Eye (tissue), 1 donor: ENCODE results near the gene SLC30A10.
"Not testable (repeated sequence)": the region's sequence is repeated elsewhere in the genome, so short reads cannot be mapped to it uniquely, and the experiment has no call there.

Experiments
- DNase-seq: peaks from one replicate; pipeline ENCODE4 v3.0.0-alpha.2; 2015

SLC30A10 gene

GRCh38 chr1:219927298-219927955, 930 bp downstream of the SLC30A10 start:
- no peak for DNase-seq

DNA sequence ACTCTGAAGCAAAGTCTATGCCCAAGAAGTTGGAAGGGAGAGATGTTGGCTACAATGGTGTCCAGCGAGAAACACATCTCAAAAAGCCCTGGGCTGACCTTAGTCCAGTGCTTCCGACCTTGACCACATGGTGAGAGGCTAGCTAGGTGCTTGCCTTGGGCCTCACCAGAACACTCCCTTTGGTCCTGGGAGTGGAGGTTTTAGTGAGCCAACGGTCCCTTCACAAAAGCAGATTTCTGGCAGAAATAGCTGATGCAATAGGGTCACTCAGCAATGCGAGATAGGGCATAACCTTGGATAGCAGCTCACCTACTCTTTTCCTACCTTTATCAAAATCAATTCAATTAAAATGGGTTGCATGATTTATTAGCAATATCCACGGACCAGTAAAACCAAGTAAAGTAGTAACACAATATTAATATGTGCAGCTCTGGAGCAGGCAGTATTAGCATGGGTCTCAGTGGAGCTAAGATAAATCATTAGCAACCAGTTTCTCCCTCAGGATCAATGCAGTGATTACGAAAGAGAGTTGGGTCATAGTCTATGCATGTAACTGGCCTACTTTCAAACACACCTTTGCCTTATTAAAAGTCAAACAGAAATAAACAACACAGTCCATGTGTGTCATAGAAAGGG, 1.9 kb downstream of the SLC30A10 start:
- no peak for DNase-seq

- DNase-seq = no peak
Measured at GRCh38 chr1:219924342-219924741, 4.0 kb downstream of the SLC30A10 start.

DNA sequence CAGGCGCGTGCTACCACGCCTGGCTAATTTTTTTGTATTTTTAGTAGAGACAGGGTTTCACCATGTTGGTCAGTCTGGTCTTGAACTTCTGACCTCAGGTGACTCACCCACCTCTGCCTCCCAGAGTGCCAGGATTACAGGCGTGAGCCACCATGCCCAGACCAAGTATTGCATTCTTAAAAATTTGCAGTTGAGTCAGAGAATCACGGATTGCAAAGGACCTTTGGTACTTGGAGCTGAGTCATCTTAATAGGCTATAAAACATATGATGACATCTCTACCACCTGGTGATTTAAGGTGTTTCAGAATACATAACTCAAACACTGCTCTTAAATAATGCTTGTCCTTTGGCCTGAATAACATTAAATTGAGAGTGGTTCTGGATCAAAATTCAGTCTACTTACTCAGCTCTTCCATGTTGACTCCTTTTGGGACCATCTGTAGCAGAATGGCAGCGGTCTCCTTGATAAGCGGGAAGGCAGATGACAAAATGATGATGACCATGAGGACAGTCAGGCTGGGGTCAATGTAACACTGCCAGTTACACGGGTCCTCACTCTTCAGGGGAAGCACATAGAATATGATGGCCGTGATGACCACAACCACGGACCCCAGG, 10.4 kb downstream of the SLC30A10 start:
- DNase-seq = no peak

DNA sequence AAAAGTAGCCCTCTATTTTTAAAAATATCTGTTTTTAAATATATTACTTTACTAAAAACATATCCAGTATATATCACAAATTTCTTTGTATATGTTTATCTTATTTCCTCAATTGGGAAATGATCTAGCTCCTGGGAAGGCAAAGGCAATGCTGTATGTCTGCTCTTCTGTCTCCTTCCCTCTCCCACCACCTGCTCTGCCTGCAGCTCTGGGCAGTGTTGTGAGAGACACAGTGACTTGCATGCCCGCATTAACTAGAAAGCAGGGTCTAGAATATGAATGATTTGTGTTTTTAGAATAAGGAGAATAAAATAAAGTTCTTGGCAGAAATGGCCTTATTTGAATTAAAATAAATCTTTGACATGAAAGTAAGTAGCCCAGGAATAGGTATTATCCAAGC, 11.1 kb downstream of the SLC30A10 start:
- no peak for DNase-seq

GRCh38 chr1:219916257-219916656, 12.1 kb downstream of the SLC30A10 start:
- no peak for DNase-seq

- DNase-seq = no peak
Measured at GRCh38 chr1:219913005-219913770, 15.2 kb downstream of the SLC30A10 start.

DNA sequence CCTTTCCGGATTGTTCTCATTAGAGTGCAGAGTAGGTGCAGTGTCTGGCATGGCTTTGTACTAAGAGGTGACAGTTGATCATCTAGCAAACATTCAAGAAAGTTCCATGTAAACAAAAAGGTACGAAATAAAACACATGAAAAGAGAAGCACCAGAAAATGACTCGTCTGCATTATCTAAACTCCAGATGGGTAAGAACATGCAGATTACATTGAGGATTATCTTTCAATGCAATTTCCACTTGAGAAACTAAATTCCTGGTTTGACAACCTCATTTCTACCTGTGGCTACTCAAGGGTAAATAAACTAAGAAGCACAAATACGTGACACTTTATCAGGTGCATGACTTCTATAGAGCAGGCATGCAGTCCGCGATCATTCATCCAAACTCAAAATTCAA, 17.6 kb downstream of the SLC30A10 start:
- DNase-seq = no peak

GRCh38 chr1:219909476-219909875, 18.9 kb downstream of the SLC30A10 start:
- DNase-seq = no peak

GRCh38 chr1:219908170-219908569, 20.2 kb downstream of the SLC30A10 start:
- no peak for DNase-seq

- no peak for DNase-seq
Measured at GRCh38 chr1:219907772-219908070, 20.6 kb downstream of the SLC30A10 start.

DNA sequence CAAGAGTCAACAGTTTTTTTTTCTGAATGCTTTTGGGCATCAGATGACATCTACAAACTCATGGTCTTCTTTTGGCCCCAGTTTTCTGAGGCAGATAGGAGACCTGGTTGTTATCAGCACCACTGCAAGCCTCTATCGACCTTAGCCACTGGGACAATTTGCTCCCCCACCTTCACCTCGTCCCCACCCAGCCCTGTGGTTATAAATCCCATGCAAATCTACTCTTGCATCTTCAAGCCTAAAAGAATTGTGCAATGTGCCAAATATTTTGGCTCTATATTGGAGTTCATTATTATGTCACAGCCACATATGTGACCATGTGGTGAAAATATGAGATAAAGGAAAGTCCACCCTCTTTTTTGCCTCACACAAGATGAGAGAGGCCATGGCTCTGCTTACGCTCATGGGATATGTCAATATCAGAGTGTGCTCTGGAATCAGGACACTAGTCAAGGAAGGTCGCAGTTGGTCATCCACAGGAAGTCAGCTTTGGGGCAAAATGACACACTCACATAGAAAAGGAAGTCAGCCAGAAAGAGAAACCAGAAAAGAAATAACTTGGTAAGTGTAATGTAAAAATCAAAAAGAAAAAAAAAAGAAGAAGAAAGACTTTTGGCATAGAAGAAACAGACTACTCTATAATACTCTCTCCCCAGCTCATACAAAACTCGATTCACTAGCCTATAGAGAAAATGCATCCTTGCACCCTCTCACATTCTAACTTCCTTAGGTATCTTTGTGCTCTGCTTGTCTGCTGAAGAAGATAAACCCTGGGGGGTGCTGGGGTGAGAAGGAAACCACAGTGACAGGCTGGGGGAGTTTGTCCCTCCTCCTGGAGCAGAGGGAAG, 21.2 kb downstream of the SLC30A10 start:
- no peak for DNase-seq

DNA sequence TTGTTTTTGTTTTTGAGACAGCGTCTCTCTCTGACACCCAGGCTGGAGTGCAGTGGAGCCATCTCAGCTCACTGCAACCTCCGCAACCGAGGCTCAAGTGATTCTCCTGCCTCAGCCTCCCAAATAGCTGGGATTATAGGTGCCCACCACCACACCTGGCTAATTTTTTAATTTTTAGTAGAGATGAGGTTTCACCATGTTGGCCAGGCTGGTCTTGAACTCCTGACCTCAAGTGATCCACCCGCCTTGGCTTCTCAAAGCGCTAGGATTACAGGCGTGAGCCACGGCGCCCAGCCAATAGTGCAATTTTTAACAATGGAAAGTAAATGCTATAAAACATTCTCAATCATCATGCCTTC, 21.8 kb downstream of the SLC30A10 start:
- not testable (repeated sequence) for DNase-seq

- DNase-seq = no peak
Measured at GRCh38 chr1:219905524-219905923, 22.8 kb downstream of the SLC30A10 start.

DNA sequence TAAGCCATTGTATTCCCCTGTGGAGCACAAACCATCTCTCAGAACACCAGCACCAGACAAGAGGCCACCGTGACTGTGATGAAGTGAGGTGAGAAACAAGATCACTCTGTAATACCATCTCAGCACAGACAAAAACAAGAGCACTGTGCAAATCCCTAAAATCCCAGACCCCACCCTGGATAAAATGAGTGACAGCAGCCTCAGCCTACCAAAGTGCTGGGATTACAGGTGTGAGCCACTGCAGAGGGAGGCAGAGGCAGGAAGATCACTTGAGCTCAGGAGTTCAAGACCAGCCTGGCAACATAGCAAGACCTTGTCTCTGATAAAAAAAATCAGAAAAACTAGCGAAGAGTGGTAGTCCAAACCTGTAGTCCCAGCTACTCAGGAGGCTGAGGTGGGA, 23.4 kb downstream of the SLC30A10 start:
- DNase-seq = no peak

- DNase-seq = no peak
Measured at GRCh38 chr1:219903353-219903871, 24.9 kb downstream of the SLC30A10 start.

- DNase-seq = no peak
Measured at GRCh38 chr1:219902951-219903350, 25.4 kb downstream of the SLC30A10 start.

DNA sequence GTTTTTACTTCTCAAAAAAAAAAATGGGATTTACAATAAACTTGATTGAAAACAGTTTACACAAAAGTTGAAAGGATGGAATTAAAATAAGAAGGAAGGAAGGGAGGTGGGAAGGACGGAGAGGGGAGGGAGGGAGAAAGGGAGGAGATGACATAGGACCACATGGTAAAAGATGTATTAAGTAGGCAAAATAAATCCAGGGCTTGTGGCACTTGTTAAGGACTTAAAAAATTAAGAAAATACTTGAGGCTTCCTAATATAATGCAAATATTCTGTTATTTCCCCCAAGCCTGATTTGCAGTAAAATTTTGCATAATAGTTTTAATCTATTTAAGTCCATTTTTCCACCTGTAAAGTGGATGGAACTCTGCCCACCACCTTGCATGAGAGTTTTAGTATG, 27.5 kb downstream of the SLC30A10 start:
- no peak for DNase-seq

DNA sequence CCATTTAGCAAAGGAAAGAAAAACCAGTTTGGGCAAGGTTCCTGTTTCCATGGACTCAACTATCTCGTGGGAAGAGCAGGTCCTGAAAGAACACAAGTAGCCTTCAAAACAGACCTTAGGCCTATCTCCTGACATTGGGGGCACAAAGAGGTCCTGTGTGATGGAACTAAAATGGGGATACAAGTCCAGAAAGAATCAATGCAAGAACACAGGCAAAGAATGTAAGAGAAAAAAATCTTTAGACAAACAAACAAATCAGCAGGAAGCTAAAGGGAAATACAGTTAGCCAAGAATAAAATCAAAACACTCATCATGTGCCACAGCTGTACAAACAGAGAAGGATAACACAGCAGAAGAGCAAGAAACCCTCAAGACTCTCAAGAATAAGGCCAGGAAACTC, 28.2 kb downstream of the SLC30A10 start:
- DNase-seq = peak; percentile 13

DNA sequence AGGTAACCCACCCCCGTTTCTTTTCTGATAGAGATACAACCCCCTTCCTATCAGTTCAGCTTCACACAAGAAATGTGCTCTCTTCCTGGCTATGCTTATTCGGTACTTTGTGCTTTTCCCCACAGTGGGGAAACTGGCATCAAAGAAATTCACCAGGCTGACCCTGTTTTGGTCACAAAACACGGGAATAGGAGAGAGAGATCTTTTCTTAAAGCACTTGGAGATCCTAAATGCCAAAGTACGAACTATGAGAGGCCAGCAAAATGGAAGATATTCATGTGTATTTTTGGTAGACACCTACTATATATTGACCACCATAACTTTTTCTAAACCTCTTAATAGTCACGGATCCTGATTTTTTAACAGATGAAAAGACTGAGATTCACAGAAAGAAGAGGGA, 30.0 kb downstream of the SLC30A10 start:
- no peak for DNase-seq

DNA sequence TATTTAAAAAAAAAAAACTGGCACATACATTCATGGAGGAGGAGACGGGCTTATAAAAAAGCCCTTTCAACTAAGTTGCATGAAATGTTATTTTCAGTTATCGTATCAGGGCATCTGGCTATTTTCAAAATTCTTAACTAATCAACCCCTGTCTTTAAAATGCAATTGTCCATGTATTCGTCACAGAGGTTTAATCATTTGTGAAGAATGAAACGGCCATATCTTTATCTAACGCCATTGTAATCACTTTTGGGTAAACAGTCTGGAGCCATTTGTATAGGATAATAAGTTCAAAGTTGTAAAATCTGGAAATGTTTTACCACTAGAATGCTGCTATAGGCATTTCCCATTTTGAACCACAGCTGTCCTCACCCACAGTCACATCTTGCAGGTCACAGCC, 30.4 kb downstream of the SLC30A10 start:
- no peak for DNase-seq

- not testable (repeated sequence) for DNase-seq
Measured at GRCh38 chr1:219892271-219892670, 36.1 kb downstream of the SLC30A10 start.

DNA sequence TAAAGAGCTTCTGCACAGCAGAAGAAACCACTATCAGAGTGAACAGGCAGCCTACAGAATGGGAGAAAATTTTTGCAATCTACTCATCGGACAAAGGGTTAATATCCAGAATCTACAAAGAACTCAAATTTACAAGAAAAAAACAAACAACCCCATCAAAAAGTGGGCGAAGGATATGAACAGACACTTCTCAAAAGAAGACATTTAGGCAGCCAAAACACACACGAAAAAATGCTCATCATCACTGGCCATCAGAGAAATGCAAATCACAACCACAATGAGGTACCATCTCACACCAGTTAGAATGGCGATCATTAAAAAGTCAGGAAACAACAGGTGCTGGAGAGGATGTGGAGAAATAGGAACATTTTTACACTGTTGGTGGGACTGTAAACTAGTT, 36.5 kb downstream of the SLC30A10 start:
- not testable (repeated sequence) for DNase-seq
